ENCODE measurements around the gene FPR1.

The FPR1 gene, protein sequence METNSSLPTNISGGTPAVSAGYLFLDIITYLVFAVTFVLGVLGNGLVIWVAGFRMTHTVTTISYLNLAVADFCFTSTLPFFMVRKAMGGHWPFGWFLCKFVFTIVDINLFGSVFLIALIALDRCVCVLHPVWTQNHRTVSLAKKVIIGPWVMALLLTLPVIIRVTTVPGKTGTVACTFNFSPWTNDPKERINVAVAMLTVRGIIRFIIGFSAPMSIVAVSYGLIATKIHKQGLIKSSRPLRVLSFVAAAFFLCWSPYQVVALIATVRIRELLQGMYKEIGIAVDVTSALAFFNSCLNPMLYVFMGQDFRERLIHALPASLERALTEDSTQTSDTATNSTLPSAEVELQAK

GRCh38 chr19:51751655-51752054 lies at the start of gene FPR1:
Gene FPR1, minus strand, starts transcription at chr19:51751878. Its CDS starts 4,884 bp downstream, at chr19:51746994.
- DNase-seq (ENCODE audit: low read depth) = no peak
- no peak for TF ChIP-seq CTCF (IDR thresholded peaks at IDR 0.05; ENCODE audit: insufficient read depth, low read depth, low read length, missing control alignments)

DNA sequence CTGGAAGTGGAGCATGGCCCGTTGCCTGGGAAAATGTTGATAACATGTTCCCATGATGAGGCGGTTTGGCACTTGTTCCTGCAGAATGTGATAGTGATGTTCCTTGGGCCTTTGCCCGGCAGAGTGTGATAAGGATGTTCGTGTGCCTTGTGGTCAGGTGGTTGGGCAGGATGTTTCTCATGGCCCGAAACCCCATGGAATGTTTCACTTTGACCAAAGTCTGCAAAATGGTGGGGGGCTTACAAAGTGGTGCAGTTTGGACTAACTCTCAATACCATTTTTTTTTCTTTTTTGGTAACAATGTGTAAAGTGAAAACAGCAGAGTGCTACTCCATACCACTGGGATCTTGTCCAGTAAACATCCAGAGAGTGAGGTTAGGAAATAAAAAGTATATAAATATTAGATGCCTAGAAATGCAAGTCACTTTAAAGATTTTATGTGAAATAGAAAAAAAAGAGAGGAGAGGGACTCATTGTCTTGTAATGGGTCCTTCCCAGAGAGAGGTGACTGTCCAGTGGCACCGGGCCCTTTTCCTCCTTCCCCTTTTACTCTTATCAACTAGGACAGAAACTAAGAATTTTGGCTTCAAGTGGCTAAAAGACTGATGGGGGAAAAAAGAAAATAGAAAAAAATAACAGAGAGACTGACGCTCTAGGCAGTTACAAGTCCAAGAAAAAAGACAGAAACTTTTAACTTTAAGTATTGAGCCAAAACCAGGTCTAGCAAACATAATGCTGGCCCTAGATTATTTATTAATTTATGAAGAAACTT lies 49.0 kb upstream of the FPR1 start:
- H3K4me3 ChIP-seq (ENCODE audit: low read depth, low read length) = no peak overlapping the region
- no peak for TF ChIP-seq CTCF (IDR thresholded peaks at IDR 0.05; ENCODE audit: insufficient read depth, low read depth, low read length, missing control alignments)
- DNase-seq (ENCODE audit: low read depth) = no peak

More at GRCh38 chr19:51751655-51752054, at the start of gene FPR1:
- H3K4me3 ChIP-seq (ENCODE audit: low read depth, low read length) = no peak within 1 kb of the TSS

GRCh38 chr19:51799774-51800472 lies 48.2 kb upstream of the FPR1 start:
- DNase-seq (ENCODE audit: low read depth) = no peak
- no peak overlapping the region for H3K4me3 ChIP-seq (ENCODE audit: low read depth, low read length)
- TF ChIP-seq CTCF (IDR thresholded peaks at IDR 0.05; ENCODE audit: insufficient read depth, low read depth, low read length, missing control alignments) = no peak

GRCh38 chr19:51799034-51799773 lies 47.5 kb upstream of the FPR1 start:
- no peak for TF ChIP-seq CTCF (IDR thresholded peaks at IDR 0.05; ENCODE audit: insufficient read depth, low read depth, low read length, missing control alignments)
- H3K4me3 ChIP-seq (ENCODE audit: low read depth, low read length) = no peak overlapping the region
- no peak for DNase-seq (ENCODE audit: low read depth)

DNA sequence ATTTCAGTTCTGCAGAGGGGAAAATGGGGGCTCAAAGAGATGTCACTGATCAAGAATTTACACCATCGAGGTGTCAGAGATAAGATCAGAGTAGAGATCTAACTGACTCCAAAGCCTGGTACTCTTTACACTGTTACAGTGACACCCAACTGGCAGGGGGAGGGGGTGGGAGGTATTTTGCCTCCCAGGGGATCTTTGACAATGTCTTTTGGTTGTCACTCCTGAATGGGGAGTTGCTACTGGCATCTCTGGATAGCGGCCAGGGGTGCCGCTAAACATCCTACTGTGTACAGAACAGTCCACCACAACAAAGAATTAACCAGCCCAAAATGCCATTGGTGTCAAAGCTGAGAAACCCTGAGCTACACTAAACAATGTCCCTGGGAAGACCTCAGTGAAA lies 46.4 kb upstream of the FPR1 start:
- DNase-seq (ENCODE audit: low read depth) = no peak
- TF ChIP-seq CTCF (IDR thresholded peaks at IDR 0.05; ENCODE audit: insufficient read depth, low read depth, low read length, missing control alignments) = no peak
- no peak overlapping the region for H3K4me3 ChIP-seq (ENCODE audit: low read depth, low read length)

DNA sequence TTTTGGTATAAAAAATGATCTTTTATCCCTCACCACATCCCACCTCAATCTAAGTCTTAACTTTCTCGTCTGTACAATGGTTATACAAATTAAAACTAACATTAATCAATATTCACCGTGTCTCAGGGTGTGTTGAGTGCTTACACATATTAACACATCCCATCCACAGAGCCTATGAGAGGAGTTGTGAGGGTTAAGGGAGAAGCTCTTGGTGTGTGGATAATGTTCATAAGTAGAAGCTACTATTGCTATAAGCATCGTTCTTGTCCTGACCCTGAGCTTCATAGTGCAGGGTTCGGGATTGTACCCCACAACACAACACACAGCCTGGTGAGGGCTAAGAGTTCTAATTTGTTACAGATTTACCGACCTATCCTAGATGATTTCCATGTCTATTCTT lies 45.8 kb upstream of the FPR1 start:
- TF ChIP-seq CTCF (IDR thresholded peaks at IDR 0.05; ENCODE audit: insufficient read depth, low read depth, low read length, missing control alignments) = no peak
- DNase-seq (ENCODE audit: low read depth) = no peak

More for the DNA sequence above, 45.8 kb upstream of the FPR1 start:
- no peak overlapping the region for H3K4me3 ChIP-seq (ENCODE audit: low read depth, low read length)

All from GM12865 (cell line).